Upper lobe of right lung (tissue), 1 donor: ENCODE measurements around the gene TCF7L1. TPM values are rescaled to one million over a fixed set of nuclear protein-coding genes. Genes with fewer than 3 reads are reported as not detected.

Experiments
- ATAC-seq: fragments of 200-7000 bp; cut with Tn5 transposase; one replicate; pipeline ENCODE4 v1.9.1; 2020; ENCODE audit warnings: mild to moderate bottlenecking, moderate library complexity
- DNase-seq: peaks from one replicate; pipeline ENCODE4 v3.0.0-alpha.2; 2020
- H3K27ac ChIP-seq: fragments of 200-600 bp; one replicate; pipeline ENCODE4 v1.8.0; 2022
- H3K27me3 ChIP-seq: fragments of 200-600 bp; one replicate; pipeline ENCODE4 v1.8.0; 2022; ENCODE audit warnings: mild to moderate bottlenecking
- H3K36me3 ChIP-seq: fragments of 200-600 bp; one replicate; pipeline ENCODE4 v1.8.0; 2022
- H3K4me1 ChIP-seq: fragments of 200-600 bp; one replicate; pipeline ENCODE4 v1.8.0; 2022
- H3K4me3 ChIP-seq: fragments of 200-600 bp; one replicate; pipeline ENCODE4 v1.8.0; 2022; ENCODE audit warnings: mild to moderate bottlenecking
- H3K9me3 ChIP-seq: fragments of 200-600 bp; one replicate; pipeline ENCODE4 v1.8.0; 2022
- CTCF ChIP-seq: fragments of 200-600 bp; IDR thresholded peaks from one replicate; pipeline ENCODE4 v1.8.0; 2022; ENCODE audit warnings: antibody characterized with exemption
- intact Hi-C: fragments of 100-400 bp; cut with DNase I; formaldehyde crosslinking; loops from one replicate; pipeline ENCODE4 v1.11.0; 2022
- total RNA-seq: library from RNA; stranded (reverse); fragmentation: NEBNext Ultra II Directional; extraction: Animal tissue kit (Norgen Biotek cat#: 25700); gene quantifications from one replicate; pipeline ENCODE4 v1.2.1, GENCODE V29; 2021
- donor health status: DM: no; HTN: yes; CAD: no; lungs with severe emphysema.

TCF7L1 gene
- total RNA-seq, 1 donor from 2014 or later: 21.1 TPM

GRCh38 chr2:85181134-85181631 lies 48.0 kb downstream of the TCF7L1 start:
- intact Hi-C loops: no loop called here
- DNase-seq: no peak

GRCh38 chr2:85181844-85182456 lies 48.8 kb downstream of the TCF7L1 start:
- Histone ChIP-seq H3K4me1 (peaks cover 25% of the 10 kb centered on the region), H3K4me3 (no peak overlapping the region), H3K9me3 (no peaks in the 10 kb centered on the region), H3K36me3 (no peaks in the 10 kb centered on the region), H3K27ac (no peak overlapping the region), H3K27me3 (no peaks in the 10 kb centered on the region)
- no peak for TF ChIP-seq CTCF
- intact Hi-C loops: no loop called here
- ATAC-seq (no peak), DNase-seq (no peak)

More at GRCh38 chr2:85181134-85181631, 48.0 kb downstream of the TCF7L1 start:
- H3K36me3 ChIP-seq: no peaks in the 10 kb centered on the region
- H3K4me3 ChIP-seq: no peak overlapping the region
- TF ChIP-seq CTCF: peak; percentile 15
- peak; percentile 32 for ATAC-seq
- H3K27me3 ChIP-seq: no peaks in the 10 kb centered on the region
- H3K27ac ChIP-seq: no peak overlapping the region
- H3K9me3 ChIP-seq: no peaks in the 10 kb centered on the region
- peaks cover 30% of the 10 kb centered on the region for H3K4me1 ChIP-seq

- H3K36me3 ChIP-seq: no peaks in the 10 kb centered on the region
- no peak overlapping the region for H3K4me3 ChIP-seq
- ATAC-seq: no peak
- no peak for TF ChIP-seq CTCF
- no peak for DNase-seq
- no peak overlapping the region for H3K27ac ChIP-seq
- H3K27me3 ChIP-seq: no peaks in the 10 kb centered on the region
- H3K9me3 ChIP-seq: no peaks in the 10 kb centered on the region
- intact Hi-C loops: no loop called here
- H3K4me1 ChIP-seq: peaks cover 25% of the 10 kb centered on the region
Observed at GRCh38 chr2:85183076-85183475, 49.9 kb downstream of the TCF7L1 start.

GRCh38 chr2:85183479-85183878 lies 50.3 kb downstream of the TCF7L1 start:
- peaks cover 25% of the 10 kb centered on the region for H3K4me1 ChIP-seq
- TF ChIP-seq CTCF: no peak
- ATAC-seq (no peak), DNase-seq (no peak)
- no peaks in the 10 kb centered on the region for H3K36me3 ChIP-seq
- no peak overlapping the region for H3K4me3 ChIP-seq
- no peaks in the 10 kb centered on the region for H3K9me3 ChIP-seq
- no peak overlapping the region for H3K27ac ChIP-seq
- intact Hi-C loops: no loop called here
- no peaks in the 10 kb centered on the region for H3K27me3 ChIP-seq

- intact Hi-C loops: no loop called here
- H3K4me1 ChIP-seq: peaks cover 30% of the 10 kb centered on the region
- no peak for TF ChIP-seq CTCF
- ATAC-seq: no peak
- no peaks in the 10 kb centered on the region for H3K27me3 ChIP-seq
- H3K27ac ChIP-seq: no peak overlapping the region
- H3K9me3 ChIP-seq: no peaks in the 10 kb centered on the region
- no peak overlapping the region for H3K4me3 ChIP-seq
- DNase-seq: no peak
- H3K36me3 ChIP-seq: no peaks in the 10 kb centered on the region
Observed at GRCh38 chr2:85184231-85184630, 51.0 kb downstream of the TCF7L1 start.
